Left lung (tissue), 10 donors: ENCODE data around the gene IDH3G. TPM values are rescaled to one million over a fixed set of nuclear protein-coding genes. Genes with fewer than 3 reads are reported as not detected.

Experiments
- ATAC-seq: fragments of 200-7000 bp; cut with Tn5 transposase; one replicate; pipeline ENCODE4 v1.9.1; 2020; ENCODE audit warnings: moderate library complexity
- DNase-seq, 4 donors: peaks; one replicate each; pipeline ENCODE4 v3.0.0-alpha.2; 2013 to 2020
- H3K27ac ChIP-seq, 2 donors: fragments of 200-600 bp; sonication (generic) in 1 of 2; one replicate each; pipeline versions ENCODE4 v1.5.0 to v1.8.0; 2020 to 2021
- H3K27me3 ChIP-seq, 2 donors: fragments of 200-600 bp; sonication (generic) in 1 of 2; one replicate each; pipeline versions ENCODE4 v1.5.0 to v1.8.0; 2020 to 2021
- H3K36me3 ChIP-seq, 2 donors: fragments of 200-600 bp; sonication (generic) in 1 of 2; one replicate each; pipeline versions ENCODE4 v1.5.0 to v1.8.0; 2020 to 2021
- H3K4me1 ChIP-seq, 2 donors: fragments of 200-600 bp; one replicate each; pipeline ENCODE4 v1.8.0; 2021
- H3K4me3 ChIP-seq, 2 donors: fragments of 200-600 bp; sonication (generic) in 1 of 2; one replicate each; pipeline versions ENCODE4 v1.5.0 to v1.8.0; 2020 to 2021; ENCODE audit warnings: mild to moderate bottlenecking in 1 of 2
- H3K9me3 ChIP-seq, 2 donors: fragments of 200-600 bp; sonication (generic) in 1 of 2; one replicate each; pipeline versions ENCODE4 v1.5.0 to v1.8.0; 2020 to 2021
- intact Hi-C, 2 donors: fragments of 100-400 bp; cut with DNase I; formaldehyde crosslinking; loops; one replicate each; pipeline versions ENCODE4 v1.11.2 to v1.14.2; 2022
- polyA plus RNA-seq, 6 donors: library from polyadenylated mRNA; unstranded; fragments of 120-200 nt; gene quantifications; one replicate each; pipeline ENCODE4 v1.2.1, GENCODE V29; 2013; ENCODE audit not compliant: insufficient read length in 6 of 6
- total RNA-seq, 2 donors: library from RNA; stranded (reverse); fragmentation: NEBNext Ultra II Directional; extraction: Animal tissue kit (Norgen Biotek cat#: 25700); gene quantifications; one replicate each; pipeline ENCODE4 v1.2.1, GENCODE V29; 2021
- TF ChIP-seq, protein P1 (sequence below), 2 donors: fragments of 200-600 bp; sonication (generic) in 1 of 2; IDR thresholded peaks; one replicate each; pipeline versions ENCODE4 v1.5.0 to v1.8.0; 2021; ENCODE audit warnings: antibody characterized with exemption in 2 of 2
- donor health status: DM: no; HTN: yes; CAD: no.
- donor health status: DM: no; HTN: no; CAD: no.

The IDH3G gene
- total and polyA plus RNA-seq, 8 donors = 42.4 to 72.3 (median 55.0) TPM

DNA sequence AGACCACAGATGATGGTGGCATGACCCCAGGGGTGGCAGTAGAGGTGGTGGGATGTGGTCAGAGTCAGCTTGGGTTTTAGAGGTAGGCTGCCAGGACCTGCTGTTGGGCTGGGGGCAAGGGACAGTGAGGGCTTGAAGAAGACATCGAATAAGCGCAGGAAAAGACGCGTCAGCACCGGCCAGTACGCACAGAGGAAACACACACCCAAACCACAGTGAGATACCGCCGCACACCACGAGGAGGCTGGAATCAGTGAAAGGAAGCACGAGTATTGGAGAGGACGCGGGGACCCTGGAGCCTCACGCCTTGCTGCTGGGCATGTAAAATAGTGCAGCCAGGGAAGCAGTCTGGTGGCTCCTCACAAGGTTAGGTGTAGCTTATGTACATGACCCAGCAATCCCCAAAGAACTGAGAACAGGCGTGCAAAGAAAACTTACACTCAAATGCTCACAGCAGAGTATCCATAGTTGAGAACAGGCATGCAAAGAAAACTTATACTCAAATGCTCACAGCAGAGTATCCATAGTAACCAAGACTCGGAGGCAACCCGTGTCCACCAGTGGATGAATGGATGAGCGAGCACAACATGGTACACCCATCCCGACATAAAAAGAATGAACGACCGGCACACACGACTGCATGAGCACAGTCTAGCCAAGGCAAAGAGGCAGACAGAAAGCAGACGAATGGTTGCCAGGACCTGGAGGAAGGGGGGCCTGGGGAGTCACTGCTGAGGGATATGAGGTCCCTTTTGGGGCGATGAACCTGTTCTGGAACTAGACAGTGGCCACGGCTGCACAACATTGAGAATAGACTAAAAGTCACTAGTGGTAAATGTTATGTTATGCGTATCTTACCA is 22.9 kb upstream of the IDH3G start:
- peaks cover 16 to 36% of the 10 kb centered on the region in 2 donors for H3K27me3 ChIP-seq
- ATAC-seq = no peak
- no peak overlapping the region for H3K4me3 ChIP-seq
- intact Hi-C loops = no loop called here
- TF ChIP-seq, protein P1, sequence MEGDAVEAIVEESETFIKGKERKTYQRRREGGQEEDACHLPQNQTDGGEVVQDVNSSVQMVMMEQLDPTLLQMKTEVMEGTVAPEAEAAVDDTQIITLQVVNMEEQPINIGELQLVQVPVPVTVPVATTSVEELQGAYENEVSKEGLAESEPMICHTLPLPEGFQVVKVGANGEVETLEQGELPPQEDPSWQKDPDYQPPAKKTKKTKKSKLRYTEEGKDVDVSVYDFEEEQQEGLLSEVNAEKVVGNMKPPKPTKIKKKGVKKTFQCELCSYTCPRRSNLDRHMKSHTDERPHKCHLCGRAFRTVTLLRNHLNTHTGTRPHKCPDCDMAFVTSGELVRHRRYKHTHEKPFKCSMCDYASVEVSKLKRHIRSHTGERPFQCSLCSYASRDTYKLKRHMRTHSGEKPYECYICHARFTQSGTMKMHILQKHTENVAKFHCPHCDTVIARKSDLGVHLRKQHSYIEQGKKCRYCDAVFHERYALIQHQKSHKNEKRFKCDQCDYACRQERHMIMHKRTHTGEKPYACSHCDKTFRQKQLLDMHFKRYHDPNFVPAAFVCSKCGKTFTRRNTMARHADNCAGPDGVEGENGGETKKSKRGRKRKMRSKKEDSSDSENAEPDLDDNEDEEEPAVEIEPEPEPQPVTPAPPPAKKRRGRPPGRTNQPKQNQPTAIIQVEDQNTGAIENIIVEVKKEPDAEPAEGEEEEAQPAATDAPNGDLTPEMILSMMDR (IDR thresholded peaks at IDR 0.05) = no peak
- no peaks in the 10 kb centered on the region for H3K4me1 ChIP-seq
- DNase-seq = peak in 1 of 4 donors; percentile 14
- H3K9me3 ChIP-seq = no peaks in the 10 kb centered on the region
- no peak overlapping the region for H3K27ac ChIP-seq
- no peaks in the 10 kb centered on the region for H3K36me3 ChIP-seq

DNA sequence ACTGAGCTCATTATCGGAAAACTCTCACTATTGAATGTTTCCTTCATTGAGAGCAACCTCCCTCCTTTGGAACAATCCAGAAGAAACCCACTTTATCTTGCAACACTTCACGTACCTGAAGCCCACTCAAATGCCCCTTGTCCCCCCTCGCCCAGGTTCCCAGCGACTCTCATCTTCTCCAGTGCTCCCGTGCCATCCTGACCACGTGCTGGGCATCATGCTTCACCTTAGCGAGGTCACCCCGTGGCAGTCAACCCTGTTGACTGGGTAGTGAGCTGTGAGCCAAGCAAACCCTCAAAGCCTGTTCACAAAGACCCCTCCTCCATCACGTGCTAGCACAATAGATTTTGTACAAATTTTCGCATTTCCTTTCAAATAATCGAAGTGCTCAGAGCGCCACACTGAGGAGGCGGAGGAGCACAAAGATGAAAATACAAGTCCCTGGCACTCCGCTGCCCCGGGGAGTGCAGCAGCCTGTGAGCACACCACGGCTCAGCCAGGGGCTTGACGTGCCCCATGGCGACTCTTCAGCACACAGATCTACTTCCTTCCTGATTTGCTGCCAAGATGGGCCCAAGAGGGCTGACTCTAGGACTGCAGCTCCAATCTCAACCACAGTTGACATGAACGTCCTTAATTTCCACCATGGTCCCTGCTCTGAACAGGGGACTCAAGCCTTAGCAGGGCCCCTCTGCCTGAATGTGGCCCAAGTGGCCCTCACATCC is 20.6 kb upstream of the IDH3G start:
- Histone ChIP-seq H3K4me3 (no peak overlapping the region), H3K36me3 (no peaks in the 10 kb centered on the region), H3K27me3 (peaks cover 14 to 26% of the 10 kb centered on the region in 2 donors), H3K4me1 (no peaks in the 10 kb centered on the region), H3K27ac (no peak overlapping the region), H3K9me3 (no peaks in the 10 kb centered on the region)
- no peak for DNase-seq
- ATAC-seq = no peak
- TF ChIP-seq, protein P1 (IDR thresholded peaks at IDR 0.05) = no peak
- intact Hi-C loops = no loop called here

DNA sequence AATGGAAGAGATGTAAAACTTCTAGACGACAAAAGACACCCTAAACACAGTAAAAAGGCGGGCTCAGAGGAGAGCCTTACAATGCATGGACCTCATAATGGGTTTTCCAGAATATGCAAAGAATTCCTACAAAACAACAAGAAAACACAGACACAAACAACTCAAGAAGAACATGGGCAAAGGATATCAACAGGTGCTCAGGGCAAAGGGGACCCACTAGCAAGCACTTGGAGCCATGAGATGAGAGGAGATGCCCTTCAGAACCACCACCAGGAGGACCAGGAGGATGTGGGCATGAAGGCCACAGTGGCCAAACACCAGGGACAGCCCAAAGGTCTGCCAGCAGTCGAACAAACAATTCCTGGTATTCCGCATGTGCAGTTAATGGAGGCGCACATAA is 19.0 kb upstream of the IDH3G start:
- ATAC-seq (no peak), DNase-seq (no peak)
- H3K27ac ChIP-seq = no peak overlapping the region
- H3K27me3 ChIP-seq = peaks cover 3 to 10% of the 10 kb centered on the region in 2 donors
- H3K4me3 ChIP-seq = no peak overlapping the region
- no peaks in the 10 kb centered on the region for H3K36me3 ChIP-seq
- TF ChIP-seq, protein P1 (IDR thresholded peaks at IDR 0.05) = no peak
- H3K4me1 ChIP-seq = no peaks in the 10 kb centered on the region
- no peaks in the 10 kb centered on the region for H3K9me3 ChIP-seq
- intact Hi-C loops = no loop called here

DNA sequence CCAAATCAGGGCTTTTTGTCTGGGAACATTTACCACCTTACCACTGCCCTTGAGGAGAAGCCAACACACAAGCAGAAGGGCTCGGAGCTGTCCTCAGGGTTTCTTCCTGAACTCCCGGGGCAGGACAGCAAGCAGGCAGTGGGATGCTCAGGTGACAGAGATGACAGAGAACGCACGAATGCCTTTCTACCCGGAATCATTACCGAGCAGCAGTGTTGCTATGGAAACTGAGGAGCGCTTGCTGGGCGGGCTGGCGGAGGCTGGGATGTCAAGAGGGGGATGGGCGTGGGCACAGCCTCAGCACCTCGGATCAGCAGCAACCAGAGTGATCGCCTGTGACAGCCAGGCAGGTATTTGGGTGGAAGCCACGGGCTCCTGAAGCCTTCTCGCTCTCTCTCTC is 18.0 kb upstream of the IDH3G start:
- intact Hi-C loops = no loop called here
- TF ChIP-seq, protein P1 (IDR thresholded peaks at IDR 0.05) = no peak
- no peaks in the 10 kb centered on the region for H3K9me3 ChIP-seq
- H3K4me3 ChIP-seq = no peak overlapping the region
- no peaks in the 10 kb centered on the region for H3K36me3 ChIP-seq
- H3K27me3 ChIP-seq = peaks cover under 1 to 3% of the 10 kb centered on the region in 2 donors
- H3K27ac ChIP-seq = no peak overlapping the region
- H3K4me1 ChIP-seq = no peaks in the 10 kb centered on the region
- DNase-seq (no peak), ATAC-seq (no peak)

DNA sequence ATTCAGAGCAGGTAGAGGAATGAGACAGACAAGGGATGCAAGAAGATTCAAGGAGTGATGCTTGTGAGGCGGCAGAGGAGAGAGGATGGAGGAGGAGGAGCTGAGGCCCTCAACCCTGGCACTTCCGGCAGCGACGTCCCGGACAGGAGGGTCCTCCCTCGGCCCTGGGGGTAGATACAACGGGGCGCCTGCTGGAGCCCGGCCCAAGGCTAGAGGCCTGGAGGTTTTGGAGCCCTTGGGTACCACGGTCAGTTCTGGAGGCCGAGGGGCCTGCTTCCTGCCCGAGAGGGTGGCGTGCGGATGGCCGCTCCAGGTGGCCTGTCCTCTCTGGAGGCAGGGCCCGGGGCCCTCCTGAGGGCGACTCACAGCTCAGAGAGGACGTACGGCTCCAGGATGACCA is 13.8 kb upstream of the IDH3G start:
- H3K4me3 ChIP-seq = no peak overlapping the region
- H3K9me3 ChIP-seq = no peaks in the 10 kb centered on the region
- no peaks in the 10 kb centered on the region for H3K36me3 ChIP-seq
- no peak overlapping the region for H3K27ac ChIP-seq
- ATAC-seq = no peak
- H3K4me1 ChIP-seq = no peaks in the 10 kb centered on the region
- DNase-seq = no peak
- TF ChIP-seq, protein P1 (IDR thresholded peaks at IDR 0.05) = no peak
- intact Hi-C loops = no loop called here
- peaks cover 0 to 3% of the 10 kb centered on the region in 2 donors for H3K27me3 ChIP-seq
